ENCODE results near the gene HOMER3.

HOMER3 gene

GRCh38 chr19:18982669-18983068 is 41.7 kb upstream of the HOMER3 start:
- TF ChIP-seq CTCF (IDR thresholded peaks at IDR 0.05; ENCODE audit: extremely low read depth, insufficient read depth, missing control alignments): no peak
- in situ Hi-C loops (cut with MboI; ENCODE audit: low pct_unique_long_range_greater_than_20kb, low sequenced_read_pairs, unreplicated experiment): no loop called here
- DNase-seq (ENCODE audit: low spot score): no peak

- no peak for TF ChIP-seq CTCF (IDR thresholded peaks at IDR 0.05; ENCODE audit: extremely low read depth, insufficient read depth, missing control alignments)
- in situ Hi-C loops (cut with MboI; ENCODE audit: low pct_unique_long_range_greater_than_20kb, low sequenced_read_pairs, unreplicated experiment): no loop called here
These were observed 39.5 kb upstream of the HOMER3 start for GRCh38 chr19:18980432-18981020.

GRCh38 chr19:18978616-18979015 is 37.6 kb upstream of the HOMER3 start:
- DNase-seq (ENCODE audit: low spot score): no peak
- no peak for TF ChIP-seq CTCF (IDR thresholded peaks at IDR 0.05; ENCODE audit: extremely low read depth, insufficient read depth, missing control alignments)
- in situ Hi-C loops (cut with MboI; ENCODE audit: low pct_unique_long_range_greater_than_20kb, low sequenced_read_pairs, unreplicated experiment): no loop called here

More at GRCh38 chr19:18980432-18981020, 39.5 kb upstream of the HOMER3 start:
- no peak for DNase-seq (ENCODE audit: low spot score)

- TF ChIP-seq CTCF (IDR thresholded peaks at IDR 0.05; ENCODE audit: extremely low read depth, insufficient read depth, missing control alignments): no peak
- in situ Hi-C loops (cut with MboI; ENCODE audit: low pct_unique_long_range_greater_than_20kb, low sequenced_read_pairs, unreplicated experiment): no loop called here
- DNase-seq (ENCODE audit: low spot score): no peak
These were observed 34.9 kb upstream of the HOMER3 start for GRCh38 chr19:18975869-18976268.

- no peak for DNase-seq (ENCODE audit: low spot score)
- no peak for TF ChIP-seq CTCF (IDR thresholded peaks at IDR 0.05; ENCODE audit: extremely low read depth, insufficient read depth, missing control alignments)
- in situ Hi-C loops (cut with MboI; ENCODE audit: low pct_unique_long_range_greater_than_20kb, low sequenced_read_pairs, unreplicated experiment): no loop called here
These were observed 34.0 kb upstream of the HOMER3 start for GRCh38 chr19:18975011-18975410.

- TF ChIP-seq CTCF (IDR thresholded peaks at IDR 0.05; ENCODE audit: extremely low read depth, insufficient read depth, missing control alignments): no peak
- no peak for DNase-seq (ENCODE audit: low spot score)
- in situ Hi-C loops (cut with MboI; ENCODE audit: low pct_unique_long_range_greater_than_20kb, low sequenced_read_pairs, unreplicated experiment): no loop called here
These were observed 31.8 kb upstream of the HOMER3 start for GRCh38 chr19:18972851-18973250.
